HG03439 (cell line): Measurements from ENCODE around the gene KLHL18.
"Not testable (repeated sequence)": the region's sequence is repeated elsewhere in the genome, so short reads cannot be mapped to it uniquely, and the experiment has no call there.

Source experiments
- ATAC-seq: cut with Tn5 transposase; IDR thresholded peaks from one replicate; pipeline ENCODE4 v1.9.1; 2021; ENCODE audit warnings: mild to moderate bottlenecking, moderate library complexity; ENCODE audit not compliant: unreplicated experiment

Gene KLHL18

GRCh38 chr3:47282424-47283192 lies at the start of gene KLHL18, which contains the start of gene KIF9:
Gene KLHL18, plus strand, starts transcription at chr3:47282944. Its CDS starts 22 bp downstream, at chr3:47282966.
Gene KIF9, minus strand, starts transcription at chr3:47282799. Its CDS starts 5,425 bp downstream, at chr3:47277374.
- peak; percentile 78 for ATAC-seq

GRCh38 chr3:47238017-47238416 lies 44.7 kb upstream of the KLHL18 start:
- no peak for ATAC-seq

- ATAC-seq = no peak
Measured at GRCh38 chr3:47239929-47240328, 42.8 kb upstream of the KLHL18 start.

DNA sequence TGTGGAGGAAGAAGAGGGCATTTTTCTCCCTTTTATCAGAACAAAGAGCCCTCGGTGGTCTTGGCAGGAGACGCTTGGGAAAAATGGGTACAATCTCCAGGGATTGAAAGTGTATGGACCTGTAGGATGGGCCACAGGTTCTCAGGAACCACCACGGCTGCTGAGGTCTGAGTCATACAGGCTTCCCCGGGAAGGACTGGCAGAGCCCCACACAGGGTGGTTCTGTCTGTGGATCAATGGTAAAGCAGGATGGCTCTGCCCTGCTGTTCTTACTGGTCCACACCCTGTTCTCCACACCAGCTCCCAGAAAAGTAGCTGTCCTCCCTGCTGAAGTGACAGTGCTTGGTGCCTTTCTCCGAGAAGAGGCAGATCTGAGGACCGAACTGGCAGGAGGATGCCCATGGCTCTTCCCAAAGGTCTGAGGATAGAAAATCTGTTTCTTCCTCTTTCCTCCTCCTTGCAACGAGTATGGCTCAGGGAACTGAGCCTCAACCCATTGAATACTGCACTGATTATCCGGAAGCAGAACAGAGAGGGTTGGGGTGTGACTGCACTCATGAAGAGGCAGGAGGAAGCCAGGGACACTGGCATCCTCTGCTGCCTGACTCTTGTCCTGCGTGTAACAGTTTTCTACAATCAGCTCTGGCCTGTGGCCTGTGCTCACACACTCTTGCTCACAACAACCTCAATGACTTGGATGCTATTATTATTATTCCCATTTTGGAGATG lies 39.2 kb upstream of the KLHL18 start:
- no peak for ATAC-seq

GRCh38 chr3:47244531-47245100 lies 38.1 kb upstream of the KLHL18 start:
- no peak for ATAC-seq

DNA sequence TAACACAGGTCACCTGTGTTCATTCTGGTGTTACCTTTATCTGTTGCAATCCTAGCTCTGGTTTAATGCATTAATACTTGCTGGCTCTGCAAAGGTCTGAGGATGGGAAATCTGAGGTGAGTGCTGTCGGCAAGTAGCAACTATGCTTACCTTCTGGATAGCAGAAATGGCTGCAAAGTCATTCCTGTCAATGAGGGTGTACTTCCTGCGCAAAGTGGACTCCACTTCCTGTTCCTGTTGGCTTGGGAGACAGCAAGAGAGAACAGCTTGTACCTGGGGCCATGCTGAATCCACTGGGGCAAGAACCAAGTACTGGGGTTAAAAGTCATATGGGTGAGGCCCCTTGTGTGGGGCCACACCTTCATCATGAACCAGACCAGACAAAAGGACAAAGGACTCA lies 37.5 kb upstream of the KLHL18 start:
- no peak for ATAC-seq

DNA sequence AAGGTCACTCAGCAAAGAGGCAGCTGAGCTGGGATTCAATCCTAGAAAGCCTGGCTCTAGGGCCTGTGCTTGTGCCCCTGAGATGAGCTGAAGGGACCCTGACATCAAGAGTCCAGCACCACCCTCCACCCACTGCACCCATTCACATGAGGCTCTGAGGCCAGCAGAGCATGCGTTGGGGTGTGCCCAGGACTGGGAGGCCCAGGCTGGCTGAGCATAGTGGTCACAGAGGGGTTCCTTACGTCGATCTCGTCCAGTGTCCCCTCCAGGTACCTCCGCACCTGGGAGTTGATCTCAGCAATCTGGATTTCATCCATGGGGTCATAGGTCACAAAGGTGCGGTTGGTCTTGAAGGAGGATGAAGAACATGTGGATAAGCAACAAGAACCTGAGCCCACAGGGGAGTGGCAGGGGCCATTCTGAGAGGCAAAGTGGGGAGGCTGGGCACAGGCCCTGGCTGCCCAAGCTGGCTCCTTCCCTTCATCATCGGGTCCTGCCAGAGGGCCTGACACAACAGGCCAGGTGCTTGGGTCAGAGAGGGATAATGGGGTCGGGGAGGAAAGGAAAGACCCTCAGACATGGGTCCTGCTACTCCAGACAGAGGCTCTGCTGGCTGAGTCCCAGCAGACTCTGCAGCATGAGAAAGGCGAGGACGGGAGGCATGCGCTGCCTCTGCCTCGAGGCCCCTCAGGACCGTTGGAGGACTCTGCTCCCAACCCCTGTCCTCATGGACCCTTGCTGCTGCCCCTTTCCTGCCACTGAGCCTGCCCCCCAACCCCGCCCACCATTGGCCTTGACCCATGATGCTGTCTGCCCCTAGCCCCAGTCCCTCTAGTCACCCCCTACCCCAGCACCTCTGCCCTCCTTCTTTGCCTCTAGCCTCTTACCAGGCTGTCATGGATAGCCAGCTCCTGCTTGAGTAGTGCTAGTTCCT lies 35.3 kb upstream of the KLHL18 start:
- no peak for ATAC-seq

GRCh38 chr3:47250309-47251060 lies 32.3 kb upstream of the KLHL18 start:
- ATAC-seq = no peak

- not testable (repeated sequence) for ATAC-seq
Measured at GRCh38 chr3:47251085-47251484, 31.7 kb upstream of the KLHL18 start.

- ATAC-seq = no peak
Measured at GRCh38 chr3:47251689-47252088, 31.1 kb upstream of the KLHL18 start.

DNA sequence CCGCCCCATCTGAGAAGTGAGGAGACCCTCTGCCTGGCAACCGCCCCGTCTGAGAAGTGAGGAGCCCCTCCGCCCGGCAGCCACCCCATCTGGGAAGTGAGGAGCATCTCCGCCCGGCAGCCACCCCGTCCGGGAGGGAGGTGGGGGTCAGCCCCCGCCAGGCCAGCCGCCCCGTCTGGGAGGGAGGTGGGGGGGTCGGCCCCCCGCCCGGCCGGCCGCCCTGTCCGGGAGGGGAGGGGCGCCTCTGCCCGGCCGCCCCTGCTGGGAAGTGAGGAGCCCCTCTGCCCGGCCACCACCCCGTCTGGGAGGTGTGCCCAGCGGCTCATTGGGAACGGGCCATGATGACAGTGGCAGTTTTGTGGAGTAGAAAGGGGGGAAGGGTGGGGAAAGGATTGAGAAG lies 26.4 kb upstream of the KLHL18 start:
- ATAC-seq = not testable (repeated sequence)

- ATAC-seq = no peak
Measured at GRCh38 chr3:47259114-47259513, 23.6 kb upstream of the KLHL18 start.

DNA sequence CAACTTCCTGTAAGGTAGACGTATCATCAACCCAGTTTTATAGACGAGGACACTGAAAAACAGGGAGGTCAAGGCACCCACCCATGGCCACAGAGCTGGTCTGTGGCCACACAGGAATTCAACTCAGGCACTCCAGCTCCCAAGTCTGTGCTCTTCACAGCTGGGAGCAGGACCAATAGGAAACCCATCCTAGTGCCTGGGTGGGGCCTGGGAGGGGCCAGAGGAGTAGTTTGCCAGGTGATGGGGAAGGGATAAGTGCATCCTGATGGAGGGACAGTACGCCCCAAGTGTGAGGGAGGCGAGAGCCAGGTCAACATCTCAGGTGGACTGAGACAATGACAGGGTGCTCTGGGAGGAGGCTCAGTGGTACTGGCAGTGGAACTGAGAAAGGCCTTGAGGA lies 22.1 kb upstream of the KLHL18 start:
- ATAC-seq = no peak

GRCh38 chr3:47261301-47261700 lies 21.4 kb upstream of the KLHL18 start:
- ATAC-seq = no peak

DNA sequence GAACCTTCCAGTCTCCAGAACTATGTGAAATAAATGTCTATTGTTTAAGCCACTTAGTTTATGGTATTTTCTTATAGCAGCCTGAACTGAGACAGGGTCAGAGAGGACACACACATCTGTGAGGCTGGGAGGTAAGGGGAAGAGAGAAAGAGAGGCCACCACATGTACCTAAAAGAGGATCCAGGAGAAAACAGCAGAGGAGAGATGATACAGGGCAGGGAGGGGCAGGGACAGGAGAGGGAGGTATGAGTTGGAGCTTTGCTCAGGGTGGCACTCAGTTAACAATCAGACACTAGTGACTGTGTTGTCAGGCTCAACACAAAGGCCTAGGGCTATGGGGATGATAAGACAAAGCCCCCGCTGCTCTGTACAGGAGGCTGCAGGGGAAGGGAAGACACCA lies 17.7 kb upstream of the KLHL18 start:
- ATAC-seq = no peak

DNA sequence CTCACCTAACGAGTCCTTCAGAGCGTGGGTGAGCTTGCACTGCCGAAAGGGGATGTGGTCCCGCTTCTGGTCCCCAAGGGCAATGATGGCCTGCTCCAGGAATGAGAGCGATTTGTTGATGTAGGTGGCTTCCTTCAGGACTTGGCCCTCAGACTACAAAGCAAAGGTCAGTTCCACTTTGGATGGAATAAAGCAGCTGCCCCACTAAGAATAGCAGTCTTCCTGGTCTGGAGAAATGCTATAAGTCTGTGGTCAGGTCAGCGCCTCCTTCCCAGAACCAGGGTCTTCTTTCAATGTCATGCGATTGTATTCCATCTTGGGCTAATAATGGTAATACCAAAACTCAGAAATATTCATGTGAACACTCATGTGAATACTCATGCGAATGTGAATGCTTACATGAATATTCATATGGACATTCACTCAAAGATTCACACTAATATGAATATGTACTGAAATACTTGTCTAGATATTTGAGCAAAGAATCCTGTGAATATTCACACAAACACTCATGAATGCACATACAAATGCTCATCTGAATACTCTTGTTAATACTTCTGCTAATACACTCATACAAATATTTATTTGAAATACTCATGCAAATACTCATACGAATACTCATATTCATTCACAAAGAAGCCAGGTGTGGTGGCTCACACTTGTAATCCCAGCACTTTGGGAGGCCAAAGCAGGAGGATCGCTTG lies 16.9 kb upstream of the KLHL18 start:
- ATAC-seq = no peak

DNA sequence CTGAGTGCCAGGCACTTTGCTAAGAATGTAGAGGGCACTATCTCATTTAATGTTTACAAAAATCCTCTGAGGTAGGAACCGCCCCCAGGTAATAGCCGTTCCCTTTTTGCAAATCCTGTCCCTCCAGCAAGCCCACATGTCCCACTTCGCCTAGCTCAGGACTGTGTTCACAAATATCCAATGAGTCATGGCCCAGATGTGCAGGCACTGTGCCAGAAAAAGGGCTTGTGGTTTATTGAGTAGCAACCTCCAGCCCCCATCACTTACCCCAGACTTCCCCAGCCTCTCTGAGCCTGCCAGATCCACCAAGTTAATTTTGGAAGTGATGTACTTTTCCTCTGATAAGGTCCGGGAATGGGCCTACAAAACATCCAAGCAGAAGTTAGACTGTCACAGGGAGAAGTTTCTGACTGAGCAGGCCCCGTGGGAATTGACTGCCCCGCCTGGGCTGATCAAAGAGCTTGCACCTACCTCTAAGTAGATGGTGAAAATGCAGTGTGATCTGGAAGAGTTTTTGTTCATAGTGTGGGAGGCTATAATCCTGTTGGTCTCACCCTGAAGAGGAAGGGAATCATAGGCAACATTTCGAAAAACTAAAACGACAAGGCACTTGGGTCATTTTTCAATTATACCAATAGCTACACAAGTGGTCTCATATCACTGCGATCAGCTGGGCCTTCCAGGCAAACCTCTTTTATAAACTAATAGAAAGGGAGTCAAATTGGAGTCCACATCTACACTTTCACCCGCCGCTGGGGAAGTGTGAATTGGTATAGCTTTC lies 15.8 kb upstream of the KLHL18 start:
- ATAC-seq = no peak

DNA sequence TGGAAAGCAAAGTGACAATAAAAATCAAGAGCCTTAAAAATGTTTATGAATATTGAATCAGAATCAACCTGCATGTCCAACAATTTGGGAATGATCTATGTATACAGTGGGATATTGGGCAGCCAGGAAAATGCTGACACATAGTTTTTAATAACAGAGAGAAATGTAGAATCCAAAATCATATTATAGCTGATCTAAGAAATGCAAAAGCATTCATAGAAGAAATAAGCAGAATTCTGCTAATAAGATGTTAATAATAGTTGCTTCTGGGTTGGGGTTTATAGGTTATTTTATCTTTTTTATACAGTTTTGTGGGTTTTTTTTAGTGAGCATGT lies 15.3 kb upstream of the KLHL18 start:
- ATAC-seq = no peak

DNA sequence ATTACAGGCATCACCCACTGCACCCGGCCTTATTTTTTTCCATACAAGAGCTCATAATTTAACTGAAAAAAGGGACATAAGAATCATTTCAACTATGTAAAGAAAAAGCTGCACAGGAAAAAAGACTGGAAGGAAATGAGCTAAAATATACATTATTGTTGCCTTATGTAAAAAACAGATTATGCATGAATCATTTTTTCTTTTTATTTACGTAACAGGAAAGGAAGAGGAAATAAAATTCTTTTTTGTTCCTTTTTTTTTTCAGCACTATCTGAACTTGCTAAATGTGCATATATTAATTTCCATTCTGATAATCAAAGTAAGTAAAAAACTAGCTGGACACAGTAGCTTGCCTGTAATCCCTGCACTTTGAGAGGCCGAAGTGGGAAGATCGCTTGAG lies 12.2 kb upstream of the KLHL18 start:
- no peak for ATAC-seq
